Nephron progenitor cell (in vitro differentiated cells): Measurements from ENCODE around the gene CHPF.

Source experiments
- DNase-seq: peaks from one replicate; pipeline ENCODE4 v3.0.0; 2021
- H3K27ac Mint-ChIP-seq: 2 replicates; pipeline ENCODE4 v1.8.0; 2021; ENCODE audit warnings: mild to moderate bottlenecking, moderate library complexity, mixed read lengths
- H3K27me3 Mint-ChIP-seq: 2 replicates; pipeline ENCODE4 v1.8.0; 2021; ENCODE audit warnings: mild to moderate bottlenecking, low read depth, mixed read lengths; ENCODE audit not compliant: poor library complexity
- H3K36me3 Mint-ChIP-seq: 2 replicates; pipeline ENCODE4 v1.8.0; 2021; ENCODE audit warnings: low read depth, mixed read lengths
- H3K4me1 Mint-ChIP-seq: 2 replicates; pipeline ENCODE4 v1.8.0; 2021; ENCODE audit warnings: mixed read lengths
- H3K4me3 Mint-ChIP-seq: 2 replicates; pipeline ENCODE4 v1.8.0; 2021; ENCODE audit warnings: mild to moderate bottlenecking, moderate library complexity, mixed read lengths
- H3K9me3 Mint-ChIP-seq: 2 replicates; pipeline ENCODE4 v1.8.0; 2021; ENCODE audit warnings: mild to moderate bottlenecking, moderate library complexity, mixed read lengths
- CTCF ChIP-seq: fragments of 200-600 bp; sonication (generic); IDR thresholded peaks from 2 replicates; pipeline ENCODE4 v1.5.0; 2021; ENCODE audit warnings: antibody characterized with exemption

Gene CHPF

GRCh38 chr2:219578811-219579613 lies 35.4 kb upstream of the CHPF start:
- Mint-ChIP-seq H3K27ac (peak overlapping the region; percentile 3), H3K4me3 (peak overlapping the region; percentile 51), H3K4me1 (peaks cover 51% of the 10 kb centered on the region), H3K27me3 (peaks cover 26% of the 10 kb centered on the region), H3K36me3 (no peaks in the 10 kb centered on the region), H3K9me3 (no peaks in the 10 kb centered on the region)
- DNase-seq: no peak
- no peak for TF ChIP-seq CTCF

GRCh38 chr2:219576505-219577388 lies 33.1 kb upstream of the CHPF start:
- H3K4me3 Mint-ChIP-seq: peak overlapping the region; percentile 54
- H3K27ac Mint-ChIP-seq: peak overlapping the region; percentile 88

GRCh38 chr2:219575566-219576504 lies 32.2 kb upstream of the CHPF start:
- peaks cover 66% of the 10 kb centered on the region for H3K4me1 Mint-ChIP-seq
- TF ChIP-seq CTCF: no peak
- no peak for DNase-seq
- peak overlapping the region; percentile 88 for H3K27ac Mint-ChIP-seq
- peaks cover 17% of the 10 kb centered on the region for H3K27me3 Mint-ChIP-seq
- no peaks in the 10 kb centered on the region for H3K9me3 Mint-ChIP-seq
- H3K4me3 Mint-ChIP-seq: peak overlapping the region; percentile 54
- no peaks in the 10 kb centered on the region for H3K36me3 Mint-ChIP-seq

More at GRCh38 chr2:219576505-219577388, 33.1 kb upstream of the CHPF start:
- no peak for TF ChIP-seq CTCF
- Mint-ChIP-seq H3K27me3 (peaks cover 17% of the 10 kb centered on the region), H3K4me1 (peaks cover 64% of the 10 kb centered on the region), H3K36me3 (no peaks in the 10 kb centered on the region), H3K9me3 (no peaks in the 10 kb centered on the region)
- DNase-seq: peak; percentile 73

- peaks cover 2% of the 10 kb centered on the region for H3K36me3 Mint-ChIP-seq
- no peak overlapping the region for H3K27ac Mint-ChIP-seq
- peaks cover 66% of the 10 kb centered on the region for H3K4me1 Mint-ChIP-seq
- no peak for TF ChIP-seq CTCF
- H3K9me3 Mint-ChIP-seq: no peaks in the 10 kb centered on the region
- peaks cover 17% of the 10 kb centered on the region for H3K27me3 Mint-ChIP-seq
- no peak overlapping the region for H3K4me3 Mint-ChIP-seq
- DNase-seq: no peak
These were observed 31.1 kb upstream of the CHPF start for GRCh38 chr2:219574484-219575311.

- H3K36me3 Mint-ChIP-seq: peaks cover 13% of the 10 kb centered on the region
- no peaks in the 10 kb centered on the region for H3K9me3 Mint-ChIP-seq
- peaks cover 14% of the 10 kb centered on the region for H3K27me3 Mint-ChIP-seq
- no peak for TF ChIP-seq CTCF
- H3K27ac Mint-ChIP-seq: peak overlapping the region; percentile 40
- H3K4me3 Mint-ChIP-seq: peak overlapping the region; percentile 44
- no peak for DNase-seq
- H3K4me1 Mint-ChIP-seq: peaks cover 65% of the 10 kb centered on the region
These were observed 29.6 kb upstream of the CHPF start for GRCh38 chr2:219573166-219573565.
